GM19043 (cell line): ENCODE data around the gene LOXL1.

Experiments used
- ATAC-seq: cut with Tn5 transposase; IDR thresholded peaks from one replicate; pipeline ENCODE4 v1.9.1; 2021; ENCODE audit warnings: low read depth; ENCODE audit not compliant: unreplicated experiment

Gene LOXL1

DNA sequence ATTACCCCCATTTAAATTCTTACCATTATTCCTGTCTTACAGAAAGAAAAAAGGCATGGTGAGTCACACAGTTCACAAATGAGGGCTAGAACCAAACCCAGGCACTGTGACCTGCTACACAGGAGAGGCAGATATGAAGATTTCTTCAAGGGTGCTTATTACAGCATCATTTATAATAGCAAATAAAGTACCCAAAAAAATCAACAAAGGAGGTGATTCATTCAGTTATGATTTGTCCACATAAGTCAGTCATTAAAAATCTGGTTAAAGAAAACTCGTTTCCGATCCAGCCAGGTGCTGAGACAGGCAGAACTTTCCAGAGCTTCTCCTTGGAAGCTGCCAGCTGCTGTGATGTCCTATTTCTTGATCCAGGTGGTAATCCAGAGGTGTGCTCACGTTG lies 7.5 kb upstream of the LOXL1 start:
- ATAC-seq, result no peak

DNA sequence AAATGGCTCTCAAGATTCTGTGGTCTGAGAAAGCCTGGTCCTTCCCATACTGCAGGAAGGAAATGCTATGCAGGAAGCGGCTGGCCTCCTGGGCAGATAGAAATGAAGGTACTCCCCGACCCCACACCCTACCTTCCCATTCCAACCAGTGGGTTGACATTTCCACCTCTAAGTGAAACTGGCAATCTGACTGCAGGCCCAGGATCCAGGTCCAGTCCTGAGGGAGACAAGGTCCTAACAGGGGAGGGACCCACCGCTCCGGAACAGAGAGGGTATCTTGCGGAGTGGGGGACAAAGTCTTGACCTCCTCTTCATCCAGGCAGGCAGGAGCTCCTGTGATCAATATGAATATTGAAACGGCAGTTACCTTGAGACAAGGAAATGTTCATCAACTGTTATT lies 6.6 kb upstream of the LOXL1 start:
- no peak for ATAC-seq

DNA sequence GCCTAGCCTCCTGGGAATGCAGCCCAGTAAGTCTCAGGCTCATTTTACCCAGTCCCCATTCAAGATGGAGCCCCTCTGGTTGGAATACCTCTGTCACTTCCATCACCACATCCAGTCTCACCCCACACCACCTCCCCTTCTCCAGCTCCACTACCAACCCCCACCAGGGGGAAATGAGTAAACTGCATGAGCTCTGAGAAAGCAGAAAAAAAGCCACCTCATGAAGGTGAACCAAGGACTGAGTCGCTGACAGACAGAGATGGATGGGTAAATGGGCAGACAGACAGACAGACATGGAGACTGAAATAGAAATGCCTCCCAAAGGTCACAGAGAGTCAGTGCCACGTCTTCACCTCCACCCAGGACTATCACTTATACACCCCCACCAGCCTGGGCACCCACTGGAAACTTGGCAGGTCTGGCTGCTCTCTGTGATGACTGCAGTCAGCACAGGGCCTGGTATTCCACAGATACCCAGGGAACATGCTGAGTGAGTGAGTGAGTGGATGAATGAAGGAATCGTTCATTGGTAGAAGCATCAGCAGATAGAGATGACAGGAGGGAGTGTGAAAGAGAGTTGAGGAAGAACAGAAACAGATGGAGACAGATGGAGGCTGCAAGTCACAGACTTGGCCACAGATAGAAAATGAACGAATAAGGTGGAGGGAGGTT lies 4.9 kb upstream of the LOXL1 start:
- no peak for ATAC-seq

DNA sequence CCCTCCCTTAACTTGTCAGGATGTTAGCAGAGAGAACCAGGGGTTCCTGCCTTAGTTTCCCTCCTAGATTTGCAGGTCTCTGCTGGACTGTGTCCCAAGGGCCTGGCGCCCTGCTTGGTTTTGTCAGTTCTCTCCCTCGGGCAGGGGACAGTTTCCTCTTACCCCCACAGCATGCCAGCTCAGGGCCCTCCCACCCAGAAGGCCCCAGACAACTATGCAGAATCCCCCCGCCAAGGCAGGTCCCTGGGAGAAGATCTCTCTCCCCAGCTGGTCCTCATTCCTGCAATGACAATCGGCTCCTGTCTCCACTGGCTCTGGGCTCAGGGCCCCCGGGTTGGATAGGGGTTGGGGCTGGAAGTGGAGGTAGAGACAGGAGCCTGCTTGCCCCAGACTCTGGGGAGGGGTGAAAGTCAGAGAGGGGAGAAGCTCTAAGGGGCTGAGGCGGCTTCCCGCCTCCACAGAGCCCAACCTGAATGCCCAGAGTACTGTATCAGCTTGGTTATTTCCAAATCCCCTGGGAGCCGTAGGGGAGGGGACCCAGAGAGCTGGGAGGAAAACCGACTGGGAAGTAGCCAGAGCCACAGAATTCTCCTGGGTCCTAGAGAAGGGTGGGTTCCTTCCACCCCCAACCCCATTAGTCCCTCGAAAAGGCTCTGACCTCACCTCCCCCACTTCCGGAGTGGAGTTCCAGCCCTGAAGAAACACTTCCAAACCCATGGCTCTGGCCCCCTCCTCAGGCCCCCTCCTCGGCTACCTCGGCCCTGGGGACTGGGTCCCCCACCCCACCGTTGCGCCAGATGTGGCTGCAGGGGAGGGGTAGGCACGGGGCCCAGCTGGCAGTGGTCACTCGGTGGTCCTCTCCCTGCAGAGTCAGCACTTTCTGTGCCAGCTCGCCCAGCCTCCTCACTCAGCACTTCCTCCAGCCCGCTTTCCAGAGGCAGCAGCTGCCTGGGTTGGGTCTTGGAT lies 3.8 kb upstream of the LOXL1 start:
- ATAC-seq, result no peak

DNA sequence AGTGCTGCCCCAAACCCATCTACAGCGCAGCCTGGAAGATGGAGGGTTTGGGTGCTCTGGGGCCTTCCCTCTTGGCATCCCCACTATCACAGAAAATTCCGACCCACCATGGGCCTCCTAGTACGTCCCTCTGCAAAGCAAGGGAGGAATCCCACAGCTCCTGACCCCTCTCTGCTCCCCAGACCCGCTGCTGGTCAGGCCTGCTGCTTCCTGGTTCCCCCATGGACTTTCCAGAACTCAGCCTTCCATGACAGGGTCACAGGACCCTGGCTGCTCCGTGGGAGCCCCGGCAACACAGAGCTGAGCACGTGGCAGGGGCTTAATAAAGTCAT lies 3.1 kb upstream of the LOXL1 start:
- ATAC-seq, result no peak

DNA sequence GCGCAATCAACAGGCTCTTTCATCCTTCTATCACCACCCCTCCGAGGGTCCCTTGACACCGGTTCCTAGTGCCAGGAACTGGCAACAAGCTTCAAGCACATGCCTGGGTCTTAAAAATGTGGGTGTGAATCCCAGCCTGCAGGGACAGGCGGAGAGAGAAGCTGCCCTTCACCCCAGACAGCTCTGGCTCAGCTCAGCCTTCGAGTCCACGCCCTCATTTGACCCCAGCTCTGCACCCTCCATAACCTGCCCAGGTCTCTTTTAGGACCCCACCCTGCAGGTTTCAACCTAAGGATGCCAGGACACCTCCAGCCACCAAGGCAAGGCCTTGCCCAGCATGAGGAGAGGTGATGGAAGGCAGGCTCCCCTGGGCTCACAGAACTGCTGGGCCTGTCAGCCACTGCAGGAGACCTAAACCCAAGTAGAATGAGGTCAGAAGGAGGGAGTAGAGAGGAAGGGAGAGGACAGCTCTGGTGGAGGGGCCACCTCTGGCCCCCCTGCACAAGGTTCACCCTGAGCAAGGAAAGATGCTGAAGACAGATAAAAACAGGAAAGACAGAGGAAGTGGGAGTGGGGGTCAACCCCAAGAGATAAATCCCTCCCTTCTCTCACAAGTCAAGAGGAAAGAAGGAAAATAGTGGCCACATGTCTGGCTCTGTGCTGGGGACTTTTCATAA lies 2.6 kb upstream of the LOXL1 start:
- ATAC-seq, result no peak

DNA sequence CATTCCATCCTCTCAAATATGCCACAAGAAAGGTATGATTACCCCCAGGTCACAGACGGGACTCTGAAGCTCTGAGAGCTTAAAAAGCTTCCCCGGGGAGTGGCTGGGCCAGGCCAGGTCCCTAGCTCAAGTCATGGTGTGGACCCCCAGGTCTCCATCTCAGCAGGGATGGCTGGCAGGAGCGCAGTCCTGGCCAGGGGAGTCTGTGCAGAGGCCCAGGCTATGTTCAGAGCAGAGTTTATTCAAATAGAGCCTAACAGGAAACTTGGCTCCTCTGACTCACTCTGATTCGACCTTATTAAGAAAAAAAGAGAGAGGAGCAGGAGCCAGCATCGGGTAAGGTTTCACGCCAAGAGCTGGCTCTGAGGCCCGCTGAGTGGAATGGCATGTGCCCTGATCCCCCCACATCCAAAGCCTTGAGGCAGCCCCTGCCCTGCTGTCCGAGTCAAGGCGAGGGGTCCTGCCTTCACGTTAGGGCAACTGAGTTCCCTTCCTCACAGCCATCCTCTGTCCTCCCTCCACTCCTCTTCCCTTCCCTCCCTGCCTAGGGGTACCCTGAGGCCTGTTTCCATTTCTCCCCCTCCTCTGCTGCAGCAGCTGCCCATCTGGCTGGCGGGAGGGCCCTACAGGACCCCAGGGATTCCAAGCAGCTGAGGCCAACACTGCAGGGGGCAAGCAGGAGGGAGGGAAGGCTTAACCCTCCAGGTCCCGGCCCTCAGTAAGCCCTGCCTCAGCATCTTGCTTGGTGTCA lies 1.9 kb upstream of the LOXL1 start:
- ATAC-seq, result no peak

DNA sequence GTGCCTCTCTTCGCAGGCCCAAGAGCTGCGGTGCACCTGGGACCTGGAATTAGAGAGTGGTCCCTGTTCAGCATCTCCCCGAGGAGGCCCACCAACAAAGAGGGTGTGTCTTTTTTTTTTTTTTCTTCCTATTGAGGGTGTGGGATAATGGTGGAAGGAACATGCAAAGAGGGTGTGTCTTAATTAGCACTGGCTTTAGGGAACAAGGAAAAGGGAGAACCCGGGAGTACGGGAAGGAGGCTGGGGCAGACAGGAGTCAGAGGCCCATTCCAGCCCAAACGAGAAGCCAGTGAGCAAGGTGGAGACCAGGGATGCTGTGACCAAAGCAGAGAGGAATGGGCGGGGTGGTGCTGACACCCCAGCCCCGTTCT lies 429 bp upstream of the LOXL1 start:
- ATAC-seq, result no peak

DNA sequence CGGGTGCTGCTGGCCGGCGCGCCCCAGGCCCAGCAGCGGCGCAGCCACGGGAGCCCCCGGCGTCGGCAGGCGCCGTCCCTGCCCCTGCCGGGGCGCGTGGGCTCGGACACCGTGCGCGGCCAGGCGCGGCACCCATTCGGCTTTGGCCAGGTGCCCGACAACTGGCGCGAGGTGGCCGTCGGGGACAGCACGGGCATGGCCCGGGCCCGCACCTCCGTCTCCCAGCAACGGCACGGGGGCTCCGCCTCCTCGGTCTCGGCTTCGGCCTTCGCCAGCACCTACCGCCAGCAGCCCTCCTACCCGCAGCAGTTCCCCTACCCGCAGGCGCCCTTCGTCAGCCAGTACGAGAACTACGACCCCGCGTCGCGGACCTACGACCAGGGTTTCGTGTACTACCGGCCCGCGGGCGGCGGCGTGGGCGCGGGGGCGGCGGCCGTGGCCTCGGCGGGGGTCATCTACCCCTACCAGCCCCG lies 777 bp downstream of the LOXL1 start:
- no peak for ATAC-seq

DNA sequence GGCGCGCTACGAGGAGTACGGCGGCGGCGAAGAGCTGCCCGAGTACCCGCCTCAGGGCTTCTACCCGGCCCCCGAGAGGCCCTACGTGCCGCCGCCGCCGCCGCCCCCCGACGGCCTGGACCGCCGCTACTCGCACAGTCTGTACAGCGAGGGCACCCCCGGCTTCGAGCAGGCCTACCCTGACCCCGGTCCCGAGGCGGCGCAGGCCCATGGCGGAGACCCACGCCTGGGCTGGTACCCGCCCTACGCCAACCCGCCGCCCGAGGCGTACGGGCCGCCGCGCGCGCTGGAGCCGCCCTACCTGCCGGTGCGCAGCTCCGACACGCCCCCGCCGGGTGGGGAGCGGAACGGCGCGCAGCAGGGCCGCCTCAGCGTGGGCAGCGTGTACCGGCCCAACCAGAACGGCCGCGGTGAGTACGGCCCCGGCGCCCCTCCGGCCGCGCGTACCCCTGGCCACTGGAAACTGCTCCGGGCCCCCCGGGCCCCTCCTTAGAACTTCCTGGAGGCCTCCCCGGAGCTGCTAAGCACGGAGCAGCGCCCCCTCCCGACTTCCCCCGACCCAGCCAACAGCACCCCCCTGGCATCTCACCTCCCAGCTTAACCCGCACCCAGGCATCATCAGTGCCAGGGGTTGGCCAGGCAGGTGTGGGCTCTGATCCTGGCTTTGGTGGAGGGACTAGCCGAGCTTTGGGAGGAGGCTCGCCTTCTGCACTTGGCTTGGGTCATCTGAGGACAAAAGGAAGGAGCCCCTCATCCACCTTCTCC lies 1.4 kb downstream of the LOXL1 start:
- no peak for ATAC-seq

DNA sequence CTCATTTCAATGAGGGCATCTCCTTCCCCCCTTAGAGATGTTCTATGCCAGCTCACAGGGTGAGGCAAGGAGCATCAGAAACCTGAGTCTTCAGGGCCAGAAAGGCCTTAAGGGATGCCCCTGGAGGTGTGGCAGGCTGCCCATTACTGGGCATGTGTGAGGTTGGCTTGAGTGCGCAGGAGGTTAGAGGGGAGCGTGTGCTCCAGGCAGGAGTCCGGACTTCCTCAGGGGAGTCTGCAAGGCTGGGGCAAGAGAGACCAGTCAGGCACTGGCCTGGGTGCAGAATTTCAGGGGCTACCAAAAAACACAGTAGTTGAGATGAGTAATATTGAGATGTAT lies 1.9 kb downstream of the LOXL1 start:
- ATAC-seq, result no peak

DNA sequence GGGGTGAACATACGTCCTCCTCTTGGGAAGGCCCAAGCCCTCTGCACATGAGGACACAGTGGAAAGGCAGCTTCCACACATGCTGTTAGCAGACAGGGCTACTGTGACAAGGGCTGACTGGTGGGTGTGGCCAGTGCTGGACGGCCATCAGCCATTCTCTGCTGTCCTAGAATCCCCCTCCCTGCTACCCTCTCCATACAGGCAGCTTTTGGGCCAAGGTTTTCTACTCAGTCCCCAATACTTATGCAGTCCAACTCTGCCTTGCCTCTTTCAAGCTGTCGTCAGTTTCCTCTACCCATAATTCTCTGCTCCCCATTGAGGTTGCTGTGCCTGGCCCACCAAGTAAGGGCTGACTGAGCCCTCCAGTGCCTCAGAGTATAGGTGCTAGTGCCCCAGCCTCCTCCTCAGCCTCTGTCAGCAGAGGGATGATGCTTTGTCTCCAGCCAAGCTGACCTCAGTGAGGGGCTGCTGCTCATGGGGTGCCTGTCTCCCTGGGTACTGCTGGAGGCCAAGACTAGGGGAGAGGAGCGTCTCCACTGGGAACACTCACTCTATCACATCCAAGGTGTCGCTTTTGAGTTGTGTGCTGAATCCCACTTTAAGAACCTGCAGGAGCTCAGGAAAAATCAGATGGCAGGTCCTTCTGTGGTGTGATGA lies 2.8 kb downstream of the LOXL1 start:
- ATAC-seq, result no peak

DNA sequence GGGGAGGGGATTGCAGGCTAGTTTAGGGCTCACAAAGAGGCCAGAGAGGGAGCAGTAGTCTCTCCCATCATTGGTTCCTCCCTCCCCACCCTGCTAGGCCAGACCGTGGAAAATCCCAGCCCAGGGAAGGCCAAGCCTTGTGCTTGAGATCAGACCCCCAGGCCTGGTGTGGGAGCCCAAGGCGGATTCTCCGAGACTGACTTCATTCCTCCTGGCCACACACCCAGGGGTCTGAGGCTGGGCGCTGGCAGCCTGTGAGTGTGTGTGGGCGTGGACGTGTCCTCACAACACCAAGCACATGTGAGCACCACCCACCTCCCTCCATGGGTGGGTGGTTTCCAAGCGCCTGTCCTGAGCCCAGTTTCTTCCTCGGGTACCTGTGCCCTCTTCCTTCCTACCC lies 4.1 kb downstream of the LOXL1 start:
- ATAC-seq, result no peak

DNA sequence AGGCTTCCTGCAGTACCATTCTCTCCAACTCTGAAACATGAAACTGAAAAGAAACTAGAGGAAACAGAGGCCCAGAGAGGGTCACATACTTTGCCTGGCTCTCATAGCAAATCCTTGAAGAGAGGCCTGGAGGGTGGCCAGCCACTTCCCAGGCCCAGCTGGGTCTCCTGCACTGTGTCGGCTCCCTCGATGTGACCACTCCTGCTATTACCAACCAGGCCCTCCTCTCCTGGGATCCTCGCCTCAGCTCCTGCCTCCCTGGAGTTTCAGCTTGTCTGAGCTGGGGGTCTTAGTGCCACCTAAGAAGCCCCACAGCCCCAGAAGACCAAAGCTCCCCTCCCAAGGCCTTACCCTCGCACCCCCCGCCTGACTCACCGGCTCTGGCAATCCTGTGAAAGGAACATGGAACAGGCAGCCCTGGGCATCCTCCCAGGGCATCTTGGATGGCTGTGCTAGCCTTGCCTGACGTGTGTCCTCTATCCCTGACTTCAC lies 4.6 kb downstream of the LOXL1 start:
- no peak for ATAC-seq

DNA sequence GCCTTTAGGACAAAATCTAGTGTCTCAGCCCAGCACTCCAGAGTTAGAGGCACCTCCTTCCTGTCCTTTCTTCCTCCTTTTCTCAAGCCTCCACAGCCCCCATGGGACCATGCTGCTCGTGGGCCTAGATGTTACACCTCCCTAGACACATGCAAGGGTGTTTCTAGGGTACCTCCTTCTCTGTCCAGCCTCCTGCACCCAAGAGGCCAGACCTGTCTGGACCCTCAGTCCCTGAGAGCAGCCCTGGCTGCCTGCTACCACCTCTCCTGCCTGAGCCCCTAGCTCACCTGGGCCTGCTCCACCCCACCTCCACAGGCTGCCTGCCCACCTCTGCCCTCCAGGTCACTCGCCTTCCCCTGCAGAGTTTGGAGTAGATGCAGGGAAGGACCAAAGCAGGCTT lies 5.2 kb downstream of the LOXL1 start:
- ATAC-seq, result no peak

DNA sequence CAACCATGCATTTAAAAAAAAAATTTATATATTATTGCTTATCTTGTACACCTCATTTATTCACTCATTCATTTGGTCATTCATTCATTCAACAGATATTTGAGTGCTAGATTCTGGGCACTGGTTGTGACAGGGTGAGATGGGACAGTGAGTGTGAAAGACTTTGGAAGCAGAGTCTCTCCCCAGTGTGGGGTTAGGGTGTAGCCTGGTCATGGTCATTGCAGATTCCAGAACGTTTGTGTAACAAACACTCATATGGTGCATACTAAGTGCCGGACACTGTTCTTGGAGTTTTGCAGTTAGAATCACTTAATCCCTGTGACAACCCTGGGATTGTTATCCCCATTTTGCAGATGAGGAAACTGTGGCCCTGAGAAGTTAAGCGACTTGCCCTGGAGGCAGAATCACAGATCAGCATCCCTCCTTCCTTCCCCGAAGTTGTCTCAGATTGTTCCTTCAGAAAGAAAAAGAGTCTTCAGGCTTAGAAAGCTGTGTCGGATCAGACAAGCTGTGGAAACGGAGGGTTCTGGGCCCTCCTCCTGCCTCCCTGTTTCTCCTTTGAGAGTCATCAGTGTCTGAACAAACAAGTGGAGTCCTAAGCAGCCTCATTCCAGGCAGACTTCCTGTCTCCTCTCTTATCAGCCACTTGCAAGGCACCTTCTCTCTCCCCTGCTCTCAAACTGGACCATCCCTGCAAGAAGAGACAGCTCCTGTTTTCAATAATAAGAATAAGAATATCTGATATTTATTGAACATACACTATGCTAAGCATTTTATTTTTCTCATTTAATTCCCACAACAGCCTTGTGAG lies 6.3 kb downstream of the LOXL1 start:
- no peak for ATAC-seq

DNA sequence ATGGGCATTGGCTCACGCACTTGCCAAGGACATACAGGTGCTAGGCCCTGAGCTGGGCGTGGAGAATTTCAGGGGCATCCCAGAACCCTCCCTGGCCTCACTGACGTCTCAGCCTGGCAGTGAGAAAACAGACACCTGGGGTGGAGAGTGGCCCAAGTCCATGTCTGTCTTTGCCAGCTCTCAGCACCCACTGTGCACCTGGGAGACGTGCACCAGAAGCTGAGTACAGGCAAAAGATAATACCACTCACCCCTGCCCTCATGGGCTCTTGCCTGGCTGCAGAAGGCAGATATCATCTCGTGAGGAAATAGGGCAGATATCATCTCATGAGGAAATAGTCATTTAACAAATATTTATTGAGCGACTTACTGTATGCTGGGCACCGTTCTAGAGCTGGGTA lies 8.0 kb downstream of the LOXL1 start:
- ATAC-seq, result no peak

DNA sequence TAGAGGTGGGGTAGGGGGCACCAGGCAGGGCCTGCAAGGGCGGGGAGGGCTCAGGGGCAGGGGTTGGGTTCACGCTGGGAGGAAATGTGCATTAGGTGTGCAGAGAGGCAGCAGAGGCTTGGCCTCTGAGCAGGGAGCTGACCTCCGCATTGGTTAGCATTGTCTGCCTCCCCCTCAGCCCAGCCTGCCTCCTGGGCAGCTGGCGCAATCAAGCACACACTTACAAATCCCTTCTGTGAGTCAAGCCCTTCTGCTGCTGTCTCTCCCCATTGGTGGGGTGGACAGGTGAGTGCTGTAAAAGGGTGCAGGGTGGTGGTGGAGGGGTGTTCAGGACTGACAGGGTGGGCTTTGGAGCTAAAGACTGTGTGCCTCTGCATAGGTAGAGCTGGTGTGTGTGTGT lies 9.3 kb downstream of the LOXL1 start:
- no peak for ATAC-seq

DNA sequence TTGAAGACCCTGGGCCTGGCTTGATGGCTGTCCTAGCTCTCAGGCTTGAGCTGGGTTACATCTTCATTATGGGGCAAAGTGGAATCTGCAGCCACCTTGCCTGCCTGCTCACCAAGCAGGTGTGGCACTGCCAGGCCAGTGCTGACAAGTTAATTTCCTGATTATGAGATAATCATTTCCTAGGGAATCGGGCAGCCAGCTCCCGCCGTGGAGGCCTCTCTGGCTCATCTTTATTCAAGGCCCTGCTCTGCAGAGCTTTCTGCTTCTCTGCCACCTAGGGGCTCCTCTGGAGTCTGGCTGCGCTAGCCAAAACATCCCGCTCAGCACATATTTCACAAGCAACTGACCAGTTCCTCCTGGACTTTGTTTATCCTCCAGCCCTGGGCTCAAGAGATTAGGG lies 9.9 kb downstream of the LOXL1 start:
- ATAC-seq, result no peak
